Activated CD4-positive, alpha-beta memory T cell treated with anti-CD3 and anti-CD28 coated beads, Interleukin-2, amount 10 ng/mL, durations not matched to agents 7 days and 5 days (primary cell): ENCODE measurements around the gene SPECC1L. TPM values are rescaled to one million over a fixed set of nuclear protein-coding genes. Genes with fewer than 3 reads are reported as not detected.

Experiments used
- CTCF ChIA-PET: fragments of 350-600 bp; sonication (Branson Sonifier 250); formaldehyde crosslinking; loops from one replicate; lab custom pipeline; 2021; ENCODE audit warnings: antibody characterized with exemption, inconsistent platforms; lab: Charles Lee
- POLR2A ChIA-PET: fragments of 350-600 bp; sonication (Branson Sonifier 250); formaldehyde crosslinking; loops from one replicate; lab custom pipeline; 2021; ENCODE audit warnings: antibody characterized with exemption; lab: Charles Lee
- DNase-seq: peaks from one replicate; pipeline ENCODE4 v3.0.0-alpha.2; 2020
- H3K27ac Mint-ChIP-seq: one replicate; pipeline ENCODE4 v1.8.0; 2021; ENCODE audit warnings: mild to moderate bottlenecking, mixed read lengths
- H3K27me3 Mint-ChIP-seq: one replicate; pipeline ENCODE4 v1.8.0; 2021; ENCODE audit warnings: mixed read lengths
- H3K36me3 Mint-ChIP-seq: one replicate; pipeline ENCODE4 v1.8.0; 2021; ENCODE audit warnings: low read depth, mixed read lengths
- H3K4me1 Mint-ChIP-seq: one replicate; pipeline ENCODE4 v1.8.0; 2021; ENCODE audit warnings: mixed read lengths
- H3K4me3 Mint-ChIP-seq: one replicate; pipeline ENCODE4 v1.8.0; 2021; ENCODE audit warnings: mild to moderate bottlenecking, mixed read lengths
- H3K9me3 Mint-ChIP-seq: one replicate; pipeline ENCODE4 v1.8.0; 2021; ENCODE audit warnings: mixed read lengths
- total RNA-seq, 2 experiments: library from RNA; stranded (reverse); gene quantifications; one replicate each; pipeline ENCODE4 v1.2.3, GENCODE V29; 2021

SPECC1L gene
- 10 to 100 TPM; 33.2 to 37.9 TPM for total RNA-seq

- H3K36me3 Mint-ChIP-seq = peaks cover 8% of the 10 kb centered on the region
- POLR2A ChIA-PET = interaction anchor here (0.7 to 2.9 kb wide), 11 partner anchors 10 to 358 kb away, joined by 3 to 13 read pairs (median 3); partner anchors contain the start of genes ADORA2A and GUCD1
- H3K4me1 Mint-ChIP-seq = peaks cover 36% of the 10 kb centered on the region
- peak within 1 kb of the TSS; percentile 80 for H3K27ac Mint-ChIP-seq
- peak; percentile 93 for DNase-seq
- CTCF ChIA-PET = no interaction called here
- H3K9me3 Mint-ChIP-seq = no peaks in the 10 kb centered on the region
- no peaks in the 10 kb centered on the region for H3K27me3 Mint-ChIP-seq
- H3K4me3 Mint-ChIP-seq = peak within 1 kb of the TSS; percentile 74
These were observed at the start of gene SPECC1L for GRCh38 chr22:24270556-24271385. Gene SPECC1L (plus strand): TSS chr22:24270831. CDS start chr22:24302232, 31,401 bp downstream.

GRCh38 chr22:24224468-24224867, 46.2 kb upstream of the SPECC1L start:
- DNase-seq = no peak
- Mint-ChIP-seq H3K4me3 (no peak overlapping the region), H3K9me3 (no peaks in the 10 kb centered on the region), H3K4me1 (no peaks in the 10 kb centered on the region), H3K27me3 (no peaks in the 10 kb centered on the region), H3K36me3 (no peaks in the 10 kb centered on the region), H3K27ac (no peak overlapping the region)
- ChIA-PET POLR2A (no interaction called here), CTCF (no interaction called here)

DNA sequence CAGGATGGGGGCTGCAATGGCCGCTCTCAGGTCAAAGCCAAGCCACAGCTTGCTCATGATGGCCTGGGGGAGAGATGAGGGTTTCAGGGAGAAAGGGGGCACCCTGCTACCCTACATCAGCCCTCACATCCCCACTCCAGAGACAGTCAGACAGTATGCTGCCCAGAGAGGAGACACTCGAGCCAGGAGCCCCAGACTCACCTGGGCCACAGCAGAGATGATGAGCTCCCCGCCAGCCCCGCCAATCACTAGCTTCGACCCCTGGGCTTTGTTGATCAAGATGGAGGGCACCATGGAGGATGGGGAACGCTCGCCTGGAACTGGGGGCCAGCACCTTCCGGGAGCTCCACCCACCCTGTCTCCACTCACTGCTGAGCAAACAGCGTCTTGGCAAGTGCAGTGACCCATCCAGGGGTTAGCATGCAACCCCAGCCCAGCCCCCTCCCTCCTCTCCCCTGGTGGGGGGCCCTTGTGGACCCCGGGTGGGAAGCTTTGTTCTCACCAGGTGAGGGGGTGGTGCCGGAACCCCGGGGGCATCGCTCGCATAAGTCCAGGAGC, 45.5 kb upstream of the SPECC1L start:
- ChIA-PET POLR2A (no interaction called here), CTCF (no interaction called here)
- Mint-ChIP-seq H3K27me3 (no peaks in the 10 kb centered on the region), H3K4me3 (no peak overlapping the region), H3K27ac (no peak overlapping the region), H3K36me3 (no peaks in the 10 kb centered on the region), H3K4me1 (no peaks in the 10 kb centered on the region), H3K9me3 (no peaks in the 10 kb centered on the region)
- no peak for DNase-seq

DNA sequence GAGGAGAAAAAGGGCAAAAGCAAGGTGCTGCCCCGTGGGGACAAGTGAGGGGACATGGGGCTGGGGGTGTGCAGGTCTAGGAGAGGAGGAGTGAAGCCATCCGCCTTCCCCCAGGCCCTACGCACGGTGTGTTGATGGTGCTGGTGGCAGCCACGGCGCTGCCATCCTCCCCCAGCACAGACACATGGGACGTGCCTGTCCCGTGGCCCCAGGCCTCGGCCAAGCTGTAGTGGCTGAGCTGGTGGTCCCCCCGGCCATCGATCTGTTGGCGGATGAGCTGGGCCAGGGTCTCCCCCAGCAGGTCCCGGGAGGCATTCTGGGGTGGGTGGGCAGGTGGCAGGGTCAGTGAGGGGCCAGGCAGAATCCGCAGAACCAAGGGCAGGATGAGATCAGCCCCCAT, 44.7 kb upstream of the SPECC1L start:
- no peak overlapping the region for H3K27ac Mint-ChIP-seq
- H3K36me3 Mint-ChIP-seq = no peaks in the 10 kb centered on the region
- peaks cover 2% of the 10 kb centered on the region for H3K27me3 Mint-ChIP-seq
- ChIA-PET POLR2A (no interaction called here), CTCF (interaction anchor here (1.5 kb wide), 1 partner anchor 17 kb away, joined by 6 read pairs; no protein-coding TSS in a partner anchor)
- no peak for DNase-seq
- H3K9me3 Mint-ChIP-seq = no peaks in the 10 kb centered on the region
- H3K4me1 Mint-ChIP-seq = no peaks in the 10 kb centered on the region
- no peak overlapping the region for H3K4me3 Mint-ChIP-seq

DNA sequence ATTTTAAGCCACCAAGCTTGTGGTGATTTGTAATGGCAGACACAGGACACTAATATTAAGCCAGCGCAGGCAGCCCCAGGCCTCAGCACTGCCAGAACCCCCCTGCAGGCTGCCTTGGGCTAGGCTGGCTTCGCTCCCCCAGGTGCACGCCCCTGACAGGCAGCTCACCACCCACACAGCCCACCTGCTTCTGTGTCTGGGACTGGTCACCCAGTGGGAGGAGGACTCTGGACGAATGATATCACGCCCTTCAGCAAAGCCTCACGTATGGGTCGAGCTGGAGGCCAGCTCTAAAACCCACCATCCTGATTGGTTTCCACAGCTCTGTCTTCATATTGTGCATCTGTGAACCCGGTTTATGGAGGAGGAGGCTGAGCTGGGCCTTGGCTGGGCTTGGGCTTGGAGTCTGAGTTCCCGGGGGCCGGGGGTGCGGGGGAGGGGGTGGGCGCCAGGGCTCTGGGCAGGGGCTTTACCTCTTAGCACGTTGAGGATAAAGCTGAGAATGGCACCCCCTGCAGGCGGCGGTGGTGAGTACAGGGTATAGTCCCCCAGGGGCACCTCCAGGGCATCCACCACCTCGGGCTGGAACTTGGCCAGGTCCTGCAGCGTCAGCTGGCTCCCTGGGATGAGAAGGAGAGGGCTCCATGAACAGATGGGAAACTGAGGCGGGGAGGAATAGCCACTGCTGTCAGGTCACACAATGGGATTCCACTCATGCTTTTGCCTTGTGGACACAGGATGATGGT, 39.5 kb upstream of the SPECC1L start:
- Mint-ChIP-seq H3K36me3 (no peaks in the 10 kb centered on the region), H3K4me1 (peaks cover 3% of the 10 kb centered on the region), H3K27me3 (peaks cover 2% of the 10 kb centered on the region), H3K9me3 (no peaks in the 10 kb centered on the region), H3K4me3 (no peak overlapping the region), H3K27ac (no peak overlapping the region)
- POLR2A ChIA-PET = interaction anchor here (1.0 kb wide), 1 partner anchor 40 kb away, joined by 3 read pairs; the partner anchor contains the start of gene SPECC1L
- peak; percentile 71 for DNase-seq
- CTCF ChIA-PET = interaction anchor here (0.5 to 4.7 kb wide), 16 partner anchors 8 to 221 kb away, joined by 3 to 30 read pairs (median 4); no protein-coding TSS in a partner anchor

GRCh38 chr22:24231706-24232105, 38.9 kb upstream of the SPECC1L start:
- Mint-ChIP-seq H3K4me1 (peaks cover 4% of the 10 kb centered on the region), H3K9me3 (no peaks in the 10 kb centered on the region), H3K36me3 (no peaks in the 10 kb centered on the region), H3K27ac (no peak overlapping the region), H3K27me3 (peaks cover 2% of the 10 kb centered on the region), H3K4me3 (no peak overlapping the region)
- DNase-seq = no peak
- CTCF ChIA-PET = interaction anchor here (0.5 to 4.7 kb wide), 12 partner anchors 9 to 168 kb away, joined by 3 to 30 read pairs (median 4); no protein-coding TSS in a partner anchor
- POLR2A ChIA-PET = interaction anchor here (1.0 kb wide), 1 partner anchor 39 kb away, joined by 3 read pairs; the partner anchor contains the start of gene SPECC1L

- Mint-ChIP-seq H3K36me3 (no peaks in the 10 kb centered on the region), H3K27me3 (peaks cover 2% of the 10 kb centered on the region), H3K9me3 (no peaks in the 10 kb centered on the region), H3K27ac (no peak overlapping the region), H3K4me1 (peaks cover 4% of the 10 kb centered on the region), H3K4me3 (no peak overlapping the region)
- CTCF ChIA-PET = interaction anchor here (1.0 to 4.7 kb wide), 7 partner anchors 9 to 149 kb away, joined by 3 to 30 read pairs (median 6); no protein-coding TSS in a partner anchor
- POLR2A ChIA-PET = no interaction called here
- DNase-seq = no peak
These were observed 38.5 kb upstream of the SPECC1L start for GRCh38 chr22:24232124-24232523.

GRCh38 chr22:24232725-24233124, 37.9 kb upstream of the SPECC1L start:
- no peak for DNase-seq
- peaks cover 2% of the 10 kb centered on the region for H3K27me3 Mint-ChIP-seq
- no peak overlapping the region for H3K27ac Mint-ChIP-seq
- no peak overlapping the region for H3K4me3 Mint-ChIP-seq
- no peaks in the 10 kb centered on the region for H3K9me3 Mint-ChIP-seq
- ChIA-PET CTCF (interaction anchor here (0.8 to 4.7 kb wide), 2 partner anchors 15 to 43 kb away, joined by 3 to 26 read pairs; no protein-coding TSS in a partner anchor), POLR2A (no interaction called here)
- no peaks in the 10 kb centered on the region for H3K36me3 Mint-ChIP-seq
- peaks cover 4% of the 10 kb centered on the region for H3K4me1 Mint-ChIP-seq

- no peaks in the 10 kb centered on the region for H3K36me3 Mint-ChIP-seq
- H3K4me3 Mint-ChIP-seq = no peak overlapping the region
- peaks cover 2% of the 10 kb centered on the region for H3K27me3 Mint-ChIP-seq
- ChIA-PET CTCF (interaction anchor here (0.8 to 4.7 kb wide), 2 partner anchors 15 to 43 kb away, joined by 3 to 26 read pairs; no protein-coding TSS in a partner anchor), POLR2A (no interaction called here)
- H3K27ac Mint-ChIP-seq = no peak overlapping the region
- peaks cover 4% of the 10 kb centered on the region for H3K4me1 Mint-ChIP-seq
- no peak for DNase-seq
- H3K9me3 Mint-ChIP-seq = no peaks in the 10 kb centered on the region
These were observed 37.4 kb upstream of the SPECC1L start for GRCh38 chr22:24233235-24233634.

DNA sequence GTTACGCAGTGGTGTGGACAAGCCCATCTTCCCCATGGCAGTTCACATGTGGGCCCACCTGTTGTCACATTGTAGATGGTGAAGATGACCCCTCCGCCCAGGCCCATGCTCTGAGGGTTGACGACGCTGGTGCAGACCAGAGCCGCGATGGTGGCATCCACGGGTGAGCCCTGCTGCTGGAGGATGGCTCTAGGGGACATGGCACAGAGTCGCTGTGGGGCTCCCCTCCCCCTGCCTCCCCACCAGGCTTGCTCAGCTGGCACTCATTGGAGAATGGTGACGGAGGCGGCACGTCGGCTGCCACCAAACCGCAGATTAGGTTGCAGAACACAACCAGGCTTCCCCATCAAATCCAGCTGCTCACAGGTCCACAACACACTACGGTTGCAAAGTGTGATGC, 36.8 kb upstream of the SPECC1L start:
- Mint-ChIP-seq H3K27me3 (peaks cover 2% of the 10 kb centered on the region), H3K4me1 (peaks cover 4% of the 10 kb centered on the region)

GRCh38 chr22:24235315-24235714, 35.3 kb upstream of the SPECC1L start:
- H3K27ac Mint-ChIP-seq = no peak overlapping the region
- H3K36me3 Mint-ChIP-seq = no peaks in the 10 kb centered on the region
- no peaks in the 10 kb centered on the region for H3K9me3 Mint-ChIP-seq
- no peak for DNase-seq
- H3K4me1 Mint-ChIP-seq = peaks cover 7% of the 10 kb centered on the region
- CTCF ChIA-PET = interaction anchor here (0.9 kb wide), 1 partner anchor 17 kb away, joined by 3 read pairs; no protein-coding TSS in a partner anchor
- H3K27me3 Mint-ChIP-seq = peaks cover 2% of the 10 kb centered on the region
- no peak overlapping the region for H3K4me3 Mint-ChIP-seq
- POLR2A ChIA-PET = no interaction called here

More for the DNA sequence above, 36.8 kb upstream of the SPECC1L start:
- H3K4me3 Mint-ChIP-seq = no peak overlapping the region
- ChIA-PET POLR2A (no interaction called here), CTCF (interaction anchor here (4.7 kb wide), 1 partner anchor 44 kb away, joined by 26 read pairs; no protein-coding TSS in a partner anchor)
- no peak for DNase-seq
- H3K36me3 Mint-ChIP-seq = no peaks in the 10 kb centered on the region
- no peaks in the 10 kb centered on the region for H3K9me3 Mint-ChIP-seq
- no peak overlapping the region for H3K27ac Mint-ChIP-seq

DNA sequence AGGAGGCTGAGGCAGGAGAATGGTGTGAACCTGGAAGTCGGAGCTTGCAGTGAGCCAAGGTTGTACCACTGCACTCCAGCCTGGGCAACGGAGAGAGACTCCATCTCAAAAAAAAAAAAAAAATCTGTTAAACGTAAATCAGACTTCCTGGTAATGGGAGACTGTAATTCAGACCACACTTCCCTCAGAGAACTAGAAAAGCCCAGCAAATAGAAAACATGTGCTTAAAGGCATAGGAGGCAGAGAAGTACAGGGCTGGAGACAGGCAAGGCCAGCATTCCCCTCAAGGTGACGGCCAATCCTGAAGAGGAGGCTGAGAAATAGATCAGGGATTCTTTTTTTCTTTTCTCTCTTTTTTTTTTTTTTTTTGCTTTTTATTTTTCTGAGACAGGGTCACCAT, 34.0 kb upstream of the SPECC1L start:
- no peaks in the 10 kb centered on the region for H3K36me3 Mint-ChIP-seq
- no peak overlapping the region for H3K4me3 Mint-ChIP-seq
- no peak overlapping the region for H3K27ac Mint-ChIP-seq
- H3K27me3 Mint-ChIP-seq = no peaks in the 10 kb centered on the region
- peaks cover 16% of the 10 kb centered on the region for H3K4me1 Mint-ChIP-seq
- CTCF ChIA-PET = no interaction called here
- no peak for DNase-seq
- POLR2A ChIA-PET = no interaction called here
- no peaks in the 10 kb centered on the region for H3K9me3 Mint-ChIP-seq
